ENCODE results near the gene LRIT2.

The LRIT2 gene

GRCh38 chr10:84196083-84196482 lies 29.3 kb downstream of the LRIT2 start:
- H3K4me3 ChIP-seq (replicated peaks in 1 of 2; ENCODE audit: low read depth in 2 of 2, low read length in 2 of 2) = no peak overlapping the region
- no peak for DNase-seq (ENCODE audit: low read depth in 2 of 2)
- TF ChIP-seq, protein P1, sequence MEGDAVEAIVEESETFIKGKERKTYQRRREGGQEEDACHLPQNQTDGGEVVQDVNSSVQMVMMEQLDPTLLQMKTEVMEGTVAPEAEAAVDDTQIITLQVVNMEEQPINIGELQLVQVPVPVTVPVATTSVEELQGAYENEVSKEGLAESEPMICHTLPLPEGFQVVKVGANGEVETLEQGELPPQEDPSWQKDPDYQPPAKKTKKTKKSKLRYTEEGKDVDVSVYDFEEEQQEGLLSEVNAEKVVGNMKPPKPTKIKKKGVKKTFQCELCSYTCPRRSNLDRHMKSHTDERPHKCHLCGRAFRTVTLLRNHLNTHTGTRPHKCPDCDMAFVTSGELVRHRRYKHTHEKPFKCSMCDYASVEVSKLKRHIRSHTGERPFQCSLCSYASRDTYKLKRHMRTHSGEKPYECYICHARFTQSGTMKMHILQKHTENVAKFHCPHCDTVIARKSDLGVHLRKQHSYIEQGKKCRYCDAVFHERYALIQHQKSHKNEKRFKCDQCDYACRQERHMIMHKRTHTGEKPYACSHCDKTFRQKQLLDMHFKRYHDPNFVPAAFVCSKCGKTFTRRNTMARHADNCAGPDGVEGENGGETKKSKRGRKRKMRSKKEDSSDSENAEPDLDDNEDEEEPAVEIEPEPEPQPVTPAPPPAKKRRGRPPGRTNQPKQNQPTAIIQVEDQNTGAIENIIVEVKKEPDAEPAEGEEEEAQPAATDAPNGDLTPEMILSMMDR (IDR thresholded peaks at IDR 0.05; ENCODE audit: low read depth, low read length) = no peak

DNA sequence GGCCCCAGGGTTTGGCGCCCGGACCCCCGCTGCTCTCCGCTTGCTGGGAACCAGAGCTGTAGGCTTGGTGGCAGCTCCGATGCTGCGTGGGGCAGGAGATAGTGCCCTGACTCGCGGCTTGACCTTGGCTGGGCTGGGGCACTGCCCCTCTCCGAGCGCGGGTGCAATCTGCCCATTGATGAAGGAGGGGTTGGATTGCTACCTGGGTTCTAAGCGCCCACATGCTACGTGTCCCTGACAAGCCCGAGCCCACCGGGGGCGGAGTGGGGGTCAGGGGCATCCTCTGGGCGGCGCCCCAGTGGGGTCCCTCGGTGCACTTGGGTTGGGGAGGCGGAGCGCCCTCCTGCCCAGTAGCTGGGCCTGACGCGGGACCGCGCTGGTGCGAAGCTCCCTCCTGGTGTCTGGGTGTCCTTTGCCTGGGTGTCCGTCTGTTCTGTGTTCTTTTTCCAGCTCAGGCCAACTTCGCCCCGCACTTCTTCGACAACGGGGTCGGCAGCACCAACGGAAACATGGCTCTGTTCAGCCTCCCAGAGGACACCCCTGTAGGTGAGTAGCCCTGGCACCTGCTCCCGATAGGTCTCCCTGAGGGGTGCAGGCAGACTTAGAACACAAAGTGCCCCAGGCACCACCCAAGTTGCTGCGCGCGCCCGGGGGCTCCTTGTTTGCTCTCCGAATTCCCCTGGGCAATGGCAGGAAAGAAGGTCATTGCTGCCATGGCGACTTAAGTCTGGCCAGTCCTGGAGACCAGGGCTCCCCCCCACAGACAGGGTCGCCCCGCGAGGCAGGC lies 30.1 kb downstream of the LRIT2 start:
- TF ChIP-seq, protein P1 (IDR thresholded peaks at IDR 0.05; ENCODE audit: low read depth, low read length) = no peak
- no peak for DNase-seq (ENCODE audit: low read depth in 2 of 2)
- no peak overlapping the region for H3K4me3 ChIP-seq (replicated peaks in 1 of 2; ENCODE audit: low read depth in 2 of 2, low read length in 2 of 2)

GRCh38 chr10:84194424-84195043 lies 30.8 kb downstream of the LRIT2 start, which contains the start of gene CDHR1:
TSS of gene CDHR1 (plus strand) at chr10:84194537. CDS start at chr10:84194761, 224 bp downstream.
- TF ChIP-seq, protein P1 (IDR thresholded peaks at IDR 0.05; ENCODE audit: low read depth, low read length) = no peak
- H3K4me3 ChIP-seq (replicated peaks in 1 of 2; ENCODE audit: low read depth in 2 of 2, low read length in 2 of 2) = peak within 1 kb of the TSS in 1 of 2 donors; percentile 21
- DNase-seq (ENCODE audit: low read depth in 2 of 2) = peak in 1 of 2 donors; percentile 4

- DNase-seq (ENCODE audit: low read depth in 2 of 2) = peak in 1 of 2 donors; percentile 2
- H3K4me3 ChIP-seq (replicated peaks in 1 of 2; ENCODE audit: low read depth in 2 of 2, low read length in 2 of 2) = peak overlapping the region in 1 of 2 donors; percentile 21
- TF ChIP-seq, protein P1 (IDR thresholded peaks at IDR 0.05; ENCODE audit: low read depth, low read length) = no peak
Measured at GRCh38 chr10:84193846-84194423, 31.4 kb downstream of the LRIT2 start.

GRCh38 chr10:84193327-84193726 lies 32.0 kb downstream of the LRIT2 start:
- H3K4me3 ChIP-seq (replicated peaks in 1 of 2; ENCODE audit: low read depth in 2 of 2, low read length in 2 of 2) = no peak overlapping the region
- DNase-seq (ENCODE audit: low read depth in 2 of 2) = no peak
- TF ChIP-seq, protein P1 (IDR thresholded peaks at IDR 0.05; ENCODE audit: low read depth, low read length) = no peak

DNA sequence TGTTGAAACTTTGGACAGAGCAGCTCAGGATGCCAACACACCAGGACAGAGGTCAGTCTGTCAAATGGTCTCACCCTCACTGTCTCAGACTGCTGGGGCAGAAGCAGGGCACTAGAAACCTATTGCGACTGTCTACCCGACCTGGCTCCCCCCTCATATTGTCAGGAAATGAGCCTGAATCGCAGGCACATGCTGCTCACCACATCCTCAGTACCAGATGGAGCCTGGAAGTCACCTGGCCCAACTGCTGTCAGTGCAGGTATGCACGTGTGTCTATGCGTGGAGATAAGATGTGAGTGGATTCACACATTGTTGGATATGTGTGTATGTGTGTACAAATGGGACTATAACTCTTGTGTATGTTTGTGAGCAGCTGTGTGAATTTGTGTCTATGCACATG lies 34.2 kb downstream of the LRIT2 start:
- DNase-seq (ENCODE audit: low read depth in 2 of 2) = no peak
- TF ChIP-seq, protein P1 (IDR thresholded peaks at IDR 0.05; ENCODE audit: low read depth, low read length) = no peak

More for the DNA sequence above, 34.2 kb downstream of the LRIT2 start:
- no peak overlapping the region for H3K4me3 ChIP-seq (replicated peaks in 1 of 2; ENCODE audit: low read depth in 2 of 2, low read length in 2 of 2)

Measured in cardiac fibroblast (primary cell).